Raji (cell line): ENCODE measurements around the gene SP100.

Experiments
- POLR2A ChIP-seq: IDR thresholded peaks from 2 replicates; pipeline ENCODE4 v1.6.1; 2011; ENCODE audit warnings: low read depth, low read length, control low read depth; ENCODE audit not compliant: insufficient read depth

Gene SP100

GRCh38 chr2:230416061-230416721, at the start of gene SP100:
Gene SP100 (plus strand): TSS chr2:230416201. CDS start chr2:230416297, 96 bp downstream.
- TF ChIP-seq POLR2A = peak; percentile 71

- no peak for TF ChIP-seq POLR2A
These were observed 33.9 kb upstream of the SP100 start for GRCh38 chr2:230382108-230382507.

GRCh38 chr2:230383453-230383852, 32.5 kb upstream of the SP100 start:
- no peak for TF ChIP-seq POLR2A

GRCh38 chr2:230384986-230385385, 31.0 kb upstream of the SP100 start:
- TF ChIP-seq POLR2A = no peak

GRCh38 chr2:230394301-230394700, 21.7 kb upstream of the SP100 start:
- no peak for TF ChIP-seq POLR2A

GRCh38 chr2:230400041-230400440, 16.0 kb upstream of the SP100 start:
- TF ChIP-seq POLR2A = no peak

- no peak for TF ChIP-seq POLR2A
These were observed 15.5 kb upstream of the SP100 start for GRCh38 chr2:230400454-230400853.

GRCh38 chr2:230403746-230404145, 12.3 kb upstream of the SP100 start:
- no peak for TF ChIP-seq POLR2A

- TF ChIP-seq POLR2A = no peak
These were observed 10.2 kb upstream of the SP100 start for GRCh38 chr2:230405824-230406223.

- TF ChIP-seq POLR2A = no peak
These were observed 7.7 kb upstream of the SP100 start for GRCh38 chr2:230408244-230408842.

- TF ChIP-seq POLR2A = no peak
These were observed 5.7 kb upstream of the SP100 start for GRCh38 chr2:230410263-230410662.

GRCh38 chr2:230410861-230411569, 5.0 kb upstream of the SP100 start:
- no peak for TF ChIP-seq POLR2A

- peak; percentile 45 for TF ChIP-seq POLR2A
These were observed 4.2 kb upstream of the SP100 start for GRCh38 chr2:230411570-230412370.

GRCh38 chr2:230412371-230412711, 3.7 kb upstream of the SP100 start:
- no peak for TF ChIP-seq POLR2A

- no peak for TF ChIP-seq POLR2A
These were observed 3.2 kb upstream of the SP100 start for GRCh38 chr2:230412846-230413245.
